ENCODE measurements around the gene CEP112.

Gene CEP112

DNA sequence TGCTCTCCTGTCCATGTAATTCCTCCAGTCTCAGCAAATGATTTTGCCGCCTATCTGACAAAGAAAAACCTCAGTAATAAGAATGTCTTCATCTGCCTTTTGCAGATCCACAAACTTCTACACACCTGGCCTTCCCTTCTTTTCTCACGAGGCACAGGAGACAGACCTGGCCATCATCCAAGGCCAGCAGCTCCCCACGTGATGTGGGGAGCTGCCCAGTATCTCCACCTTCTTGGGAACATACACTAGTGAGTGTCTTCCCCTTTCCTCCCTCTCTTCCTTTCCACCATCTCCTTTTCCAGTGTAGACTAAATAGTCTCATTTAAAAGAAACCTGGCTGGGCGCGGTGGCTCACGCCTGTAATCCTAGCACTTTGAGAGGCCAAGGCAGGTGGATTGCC lies 274.4 kb downstream of the CEP112 start:
- no peak for DNase-seq

DNA sequence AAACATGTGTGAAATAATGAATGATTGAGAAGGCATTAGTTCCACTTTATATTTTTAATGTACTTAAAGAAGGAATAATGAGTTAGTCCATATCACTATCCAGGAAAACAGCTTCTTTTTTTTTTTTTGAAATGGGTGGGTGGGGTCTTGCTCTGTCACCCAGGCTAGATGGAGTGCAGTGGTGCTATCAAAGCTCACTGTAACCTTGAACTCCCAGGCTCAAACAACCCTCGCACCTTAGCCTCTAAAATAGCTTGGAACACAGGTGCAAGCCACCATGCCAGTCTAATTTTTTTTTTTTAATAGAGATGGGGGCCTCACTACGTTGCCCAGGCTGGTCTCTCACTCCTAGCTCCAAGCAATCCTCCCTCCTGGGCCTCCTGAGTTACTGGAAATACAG lies 275.5 kb downstream of the CEP112 start:
- DNase-seq, result no peak

GRCh38 chr17:65914784-65915342 lies 277.1 kb downstream of the CEP112 start:
- no peak for DNase-seq

DNA sequence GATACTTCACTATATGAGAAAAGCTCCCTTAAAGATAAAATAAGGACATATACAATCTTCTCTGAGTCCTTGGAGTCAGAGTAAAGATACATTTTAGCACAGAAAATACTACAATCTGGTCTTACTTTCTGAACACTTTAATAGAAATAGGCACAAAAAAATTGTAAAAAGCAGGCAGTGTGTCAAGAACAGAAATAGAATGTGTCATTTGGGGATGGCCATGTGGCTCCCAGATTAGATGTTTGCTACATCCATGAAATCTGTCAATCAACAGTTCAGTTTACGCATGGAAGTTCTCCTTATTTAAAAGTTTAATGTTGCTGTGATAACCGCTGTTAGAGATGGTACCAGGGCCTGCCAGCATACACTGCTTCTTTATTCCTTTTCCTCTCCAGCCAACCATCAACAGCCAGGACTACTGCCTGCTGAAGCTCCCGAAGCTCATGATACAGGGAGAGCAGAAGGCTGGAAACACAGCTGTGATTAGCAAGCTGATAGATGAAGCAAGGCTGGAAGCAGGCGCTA lies 278.5 kb downstream of the CEP112 start:
- DNase-seq, result no peak

- no peak for DNase-seq
Observed at GRCh38 chr17:65910836-65911235, 281.1 kb downstream of the CEP112 start.

- no peak for DNase-seq
Observed at GRCh38 chr17:65902831-65903522, 289.0 kb downstream of the CEP112 start.

DNA sequence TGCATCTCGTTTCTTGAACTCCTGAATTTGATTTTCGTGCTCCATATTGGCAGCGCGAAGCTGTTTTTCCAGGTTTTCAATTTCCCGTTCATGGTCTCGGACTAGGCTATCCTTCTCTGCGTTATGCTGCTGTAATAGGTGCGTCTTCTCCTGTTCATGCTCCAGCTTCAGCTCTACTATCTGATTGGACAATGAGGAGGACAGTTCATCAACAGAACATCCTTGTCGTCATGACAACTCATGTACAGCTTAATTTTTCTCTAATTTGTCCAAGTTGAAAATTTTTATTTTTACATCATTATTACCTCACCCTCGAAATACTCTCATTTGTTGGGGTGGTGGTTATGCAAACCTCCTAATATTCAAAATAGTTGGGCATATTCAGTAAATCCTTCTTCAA lies 289.8 kb downstream of the CEP112 start:
- no peak for DNase-seq

GRCh38 chr17:65901394-65901793 lies 290.5 kb downstream of the CEP112 start:
- no peak for DNase-seq

GRCh38 chr17:65900216-65900615 lies 291.7 kb downstream of the CEP112 start:
- no peak for DNase-seq

DNA sequence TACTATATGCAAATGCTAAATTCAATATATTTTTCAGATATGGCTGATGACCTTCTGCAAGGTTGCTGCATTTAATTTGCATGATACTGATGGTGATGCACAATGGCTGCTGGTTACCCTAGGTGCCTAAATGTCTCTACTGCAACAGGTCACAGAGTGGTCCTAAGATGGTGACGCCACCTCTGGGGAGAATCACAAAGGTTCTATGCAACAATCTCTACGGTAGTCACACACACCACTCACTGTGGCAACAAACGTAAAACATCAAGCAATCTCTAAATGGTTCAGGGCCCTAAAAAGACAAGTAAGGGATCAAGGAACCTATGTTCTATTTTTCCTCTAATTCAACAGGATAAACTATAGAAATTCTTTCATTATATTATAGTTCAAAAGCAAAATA lies 293.3 kb downstream of the CEP112 start:
- no peak for DNase-seq

- no peak for DNase-seq
Observed at GRCh38 chr17:65896889-65897288, 295.0 kb downstream of the CEP112 start.

DNA sequence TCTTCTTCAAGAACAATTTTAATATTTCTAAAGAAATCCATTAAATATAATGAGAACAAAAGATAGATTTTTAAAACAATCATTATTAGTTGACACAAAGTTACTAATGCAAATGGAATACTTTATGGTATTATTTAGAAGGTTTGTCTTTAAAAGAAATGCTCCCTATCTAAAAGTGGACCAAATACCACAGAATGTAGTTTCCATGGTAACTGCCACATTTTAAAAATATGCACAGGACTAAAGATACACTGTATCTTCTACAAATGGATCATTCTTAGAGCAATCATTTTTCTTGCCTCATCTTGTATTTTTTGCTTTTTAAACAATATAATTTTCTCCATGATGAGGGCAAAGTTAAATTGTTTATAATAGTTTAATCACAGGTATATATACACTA lies 296.0 kb downstream of the CEP112 start:
- DNase-seq, result no peak

- no peak for DNase-seq
Observed at GRCh38 chr17:65893692-65894279, 298.1 kb downstream of the CEP112 start.

- no peak for DNase-seq
Observed at GRCh38 chr17:65892912-65893377, 299.0 kb downstream of the CEP112 start.

GRCh38 chr17:65891231-65891735 lies 300.6 kb downstream of the CEP112 start:
- no peak for DNase-seq

DNA sequence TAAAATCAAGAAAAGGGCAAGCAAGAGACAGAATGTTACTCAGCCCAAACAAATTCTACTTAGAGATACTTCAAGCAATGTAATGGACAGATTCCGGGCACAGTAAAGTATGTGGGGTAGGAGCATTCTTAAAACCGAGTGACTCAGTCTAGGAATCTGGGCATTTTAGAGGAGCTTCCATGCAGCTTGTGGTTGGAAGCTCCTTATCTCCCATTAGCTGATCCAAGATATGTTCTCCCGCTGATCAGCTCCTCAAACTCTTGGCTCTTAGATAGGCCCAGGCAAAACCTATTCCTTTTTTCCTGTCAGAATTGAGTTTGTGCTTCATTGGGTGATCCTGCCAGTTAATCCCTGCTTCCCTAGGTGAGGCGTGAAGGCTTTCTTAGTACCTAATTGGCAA lies 303.3 kb downstream of the CEP112 start:
- no peak for DNase-seq

- DNase-seq, result no peak
Observed at GRCh38 chr17:65886315-65887245, 305.4 kb downstream of the CEP112 start.

DNA sequence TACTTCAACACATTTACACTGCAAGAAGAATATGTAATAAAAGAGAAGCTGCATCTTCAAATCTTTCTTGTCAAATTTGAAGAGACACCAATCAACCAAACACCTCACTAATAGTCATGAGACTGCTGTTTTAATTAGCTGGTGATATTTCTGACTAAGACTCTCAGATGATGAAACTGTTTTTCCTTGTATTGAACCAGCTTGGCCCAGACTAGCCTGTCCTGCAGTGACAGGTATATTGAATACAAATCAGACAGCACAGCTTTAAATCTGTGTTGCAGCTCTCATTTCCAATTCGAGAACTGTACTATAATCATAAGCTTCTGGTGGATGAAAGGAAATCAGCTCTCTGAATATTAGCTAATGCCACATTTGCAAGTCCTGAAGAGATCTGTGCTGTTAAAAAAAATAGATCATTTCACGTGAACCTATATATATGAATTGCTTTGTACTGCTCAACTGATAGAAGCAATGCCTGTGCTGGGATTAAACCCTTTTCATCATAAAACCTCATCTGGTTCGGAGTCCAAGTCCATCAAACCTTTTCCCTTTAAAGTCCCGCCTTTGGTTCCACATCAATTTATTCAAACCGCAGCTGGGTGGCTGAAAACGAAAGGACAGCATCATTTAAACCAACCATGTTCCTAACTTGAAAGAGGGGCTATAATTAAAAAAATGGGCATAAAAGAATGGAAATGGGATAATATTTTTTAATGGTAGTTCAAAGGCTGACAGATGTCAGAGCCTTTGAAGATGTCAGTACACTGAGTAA lies 306.2 kb downstream of the CEP112 start:
- DNase-seq, result no peak

GRCh38 chr17:65876985-65877384 lies 314.9 kb downstream of the CEP112 start:
- no peak for DNase-seq

GRCh38 chr17:65868881-65869280 lies 323.1 kb downstream of the CEP112 start:
- DNase-seq, result no peak

- DNase-seq, result no peak
Observed at GRCh38 chr17:65867014-65867413, 324.9 kb downstream of the CEP112 start.

All from NCI-H1694 (cell line).